ENCODE data around the gene NPIPA1.
"Not testable (repeated sequence)": the region's sequence is repeated elsewhere in the genome, so short reads cannot be mapped to it uniquely, and the experiment has no call there.

The NPIPA1 gene

GRCh38 chr16:14978908-14979307 is 41.7 kb downstream of the NPIPA1 start:
- not testable (repeated sequence) for DNase-seq

- DNase-seq, result not testable (repeated sequence)
These were observed 44.0 kb downstream of the NPIPA1 start for GRCh38 chr16:14981234-14981633.

GRCh38 chr16:14982521-14982920 is 45.3 kb downstream of the NPIPA1 start:
- DNase-seq, result not testable (repeated sequence)

- DNase-seq, result not testable (repeated sequence)
These were observed 50.8 kb downstream of the NPIPA1 start for GRCh38 chr16:14988092-14988491.

GRCh38 chr16:14988661-14989191 is 51.5 kb downstream of the NPIPA1 start:
- DNase-seq, result not testable (repeated sequence)

GRCh38 chr16:14989291-14990281 is 52.3 kb downstream of the NPIPA1 start:
- not testable (repeated sequence) for DNase-seq

GRCh38 chr16:14993277-14994151 is 56.3 kb downstream of the NPIPA1 start:
- not testable (repeated sequence) for DNase-seq

- not testable (repeated sequence) for DNase-seq
These were observed 59.5 kb downstream of the NPIPA1 start for GRCh38 chr16:14996702-14997101.

GRCh38 chr16:14998300-14998699 is 61.1 kb downstream of the NPIPA1 start:
- DNase-seq, result not testable (repeated sequence)

- not testable (repeated sequence) for DNase-seq
These were observed 62.6 kb downstream of the NPIPA1 start for GRCh38 chr16:14999845-15000244.
